ENCODE results near the gene KLHL6. TPM values are rescaled to one million over a fixed set of nuclear protein-coding genes. Genes with fewer than 3 reads are reported as not detected.
"Not testable (repeated sequence)": the region's sequence is repeated elsewhere in the genome, so short reads cannot be mapped to it uniquely, and the experiment has no call there.

KLHL6 gene
- total RNA-seq, 1 donor from 2014 or later = 7.7 TPM

GRCh38 chr3:183532620-183533411, 22.7 kb downstream of the KLHL6 start:
- DNase-seq (ENCODE audit: low read depth, low spot score) = no peak

GRCh38 chr3:183529717-183530116, 25.8 kb downstream of the KLHL6 start:
- DNase-seq (ENCODE audit: low read depth, low spot score) = no peak

- DNase-seq (ENCODE audit: low read depth, low spot score) = no peak
Observed at GRCh38 chr3:183529185-183529584, 26.3 kb downstream of the KLHL6 start.

DNA sequence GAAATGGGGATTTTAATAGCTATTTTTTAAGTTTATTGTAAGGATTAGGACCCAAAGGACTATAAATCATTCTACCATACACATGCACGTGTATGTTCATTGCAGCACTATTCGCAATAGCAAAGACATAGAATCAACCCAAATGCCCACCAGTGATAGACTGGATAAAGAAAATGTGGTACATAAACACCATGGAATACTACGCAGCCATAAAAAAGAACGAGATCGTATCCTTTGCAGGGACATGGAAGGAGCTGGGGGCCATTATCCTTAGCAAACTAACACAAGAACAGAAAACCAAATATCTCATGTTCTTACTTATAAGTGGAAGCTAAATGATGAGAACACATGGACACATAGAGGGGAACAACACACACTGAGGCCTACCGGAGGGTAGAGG, 26.7 kb downstream of the KLHL6 start:
- DNase-seq (ENCODE audit: low read depth, low spot score) = not testable (repeated sequence)

GRCh38 chr3:183527428-183528379, 27.8 kb downstream of the KLHL6 start:
- no peak for DNase-seq (ENCODE audit: low read depth, low spot score)

DNA sequence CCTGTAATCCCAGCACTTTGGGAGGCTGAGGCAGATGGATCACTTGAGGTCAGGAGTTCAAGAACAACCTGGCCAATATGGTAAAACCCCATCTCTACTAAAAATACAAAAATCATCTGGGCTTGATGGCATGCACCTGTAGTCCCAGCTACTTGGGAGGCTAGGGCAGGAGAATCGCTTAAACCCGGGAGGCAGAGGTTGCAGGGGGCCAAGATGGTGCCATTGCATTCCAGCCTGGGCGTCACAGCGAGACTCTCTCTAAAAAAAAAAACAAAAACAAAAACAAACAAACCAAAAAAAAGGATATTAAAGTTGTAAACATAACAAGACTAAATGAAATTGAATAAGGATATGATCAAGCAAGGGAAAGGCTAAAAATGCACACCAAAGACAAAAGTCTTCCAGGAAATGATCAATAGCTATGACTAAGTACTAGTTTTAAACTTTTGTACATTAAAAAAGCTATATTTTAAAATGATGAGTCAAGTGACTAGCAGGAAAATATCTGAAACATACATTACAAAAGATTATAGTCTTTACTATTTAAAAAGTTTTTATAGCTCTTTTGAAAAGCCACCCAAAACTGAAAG, 28.6 kb downstream of the KLHL6 start:
- DNase-seq (ENCODE audit: low read depth, low spot score) = no peak

DNA sequence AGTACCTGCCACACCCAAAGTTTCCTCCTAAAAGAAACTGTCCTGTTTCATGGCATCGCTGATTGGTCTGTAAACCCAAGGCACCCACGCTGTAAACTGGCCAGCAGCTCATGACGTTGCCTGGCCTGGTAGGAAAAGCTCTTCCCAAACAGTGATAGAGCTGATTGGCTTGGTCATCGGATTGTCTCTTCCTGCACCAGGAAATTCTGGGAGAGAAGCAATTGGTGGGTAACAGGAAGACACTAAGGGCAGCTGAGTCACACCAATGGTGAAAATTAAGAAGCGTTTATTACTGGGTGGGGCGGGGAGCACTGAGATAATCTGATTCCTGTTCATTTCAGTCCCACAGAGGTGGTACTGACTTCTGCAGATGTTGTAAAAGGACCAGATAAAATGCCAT, 31.0 kb downstream of the KLHL6 start:
- DNase-seq (ENCODE audit: low read depth, low spot score) = peak; percentile 36

- not testable (repeated sequence) for DNase-seq (ENCODE audit: low read depth, low spot score)
Observed at GRCh38 chr3:183520741-183521556, 34.6 kb downstream of the KLHL6 start.

GRCh38 chr3:183520295-183520694, 35.2 kb downstream of the KLHL6 start:
- not testable (repeated sequence) for DNase-seq (ENCODE audit: low read depth, low spot score)

- DNase-seq (ENCODE audit: low read depth, low spot score) = no peak
Observed at GRCh38 chr3:183519891-183520290, 35.6 kb downstream of the KLHL6 start.

DNA sequence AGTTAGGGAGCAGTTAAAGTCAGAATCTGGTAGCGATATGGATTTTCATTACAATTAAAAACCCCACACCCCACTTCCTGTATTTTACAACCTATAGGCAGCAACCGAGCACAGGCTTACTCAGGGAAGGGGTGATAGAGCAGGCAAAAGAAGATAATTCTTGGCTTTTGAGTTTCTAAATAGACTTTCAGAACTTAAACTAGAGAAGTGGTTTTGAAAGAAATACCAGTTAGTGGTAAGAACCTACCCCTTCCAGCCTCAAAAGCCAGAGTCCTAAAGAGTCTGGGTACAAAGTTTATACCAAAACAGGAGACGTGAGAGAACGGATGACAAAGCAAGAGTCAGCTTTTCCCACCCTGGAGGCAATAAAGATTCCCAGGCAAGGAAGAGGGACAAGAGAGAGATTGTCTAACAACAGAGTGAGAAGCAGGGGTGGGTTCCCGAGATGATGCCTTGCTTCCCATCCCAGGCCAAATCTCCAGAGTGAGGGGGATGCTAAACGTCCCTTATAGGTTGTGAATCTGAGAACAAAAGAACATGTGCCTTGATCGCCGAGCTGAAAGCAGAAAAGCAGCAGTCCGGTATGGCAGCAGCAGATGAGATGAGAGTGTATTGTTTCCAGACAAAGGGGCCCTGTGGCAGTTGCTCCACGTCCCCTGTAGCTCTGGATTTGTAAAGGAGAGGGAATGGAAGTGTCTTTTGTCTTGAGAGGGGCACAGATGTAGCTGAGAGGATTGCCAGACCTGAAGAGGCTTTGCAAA, 36.8 kb downstream of the KLHL6 start:
- DNase-seq (ENCODE audit: low read depth, low spot score) = no peak

DNA sequence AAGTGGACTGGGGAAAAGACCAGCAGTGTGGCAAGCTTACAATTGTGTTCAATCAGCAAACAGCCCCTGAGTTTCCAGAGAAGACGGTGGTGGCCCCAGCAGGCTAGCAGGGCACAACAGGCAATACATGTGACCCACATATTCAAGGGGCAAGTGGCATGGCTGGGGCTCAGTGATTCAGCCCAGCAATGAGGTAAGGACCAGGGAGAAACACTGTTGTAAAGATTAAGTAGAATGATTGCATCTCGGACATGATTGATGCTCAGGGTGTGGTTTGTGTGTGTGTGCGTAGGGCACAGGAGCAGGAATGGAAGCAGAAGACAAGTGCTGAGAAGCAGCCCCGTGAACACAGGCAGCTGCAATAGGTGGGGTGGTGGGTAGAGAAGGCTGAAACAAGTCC, 37.9 kb downstream of the KLHL6 start:
- no peak for DNase-seq (ENCODE audit: low read depth, low spot score)

DNA sequence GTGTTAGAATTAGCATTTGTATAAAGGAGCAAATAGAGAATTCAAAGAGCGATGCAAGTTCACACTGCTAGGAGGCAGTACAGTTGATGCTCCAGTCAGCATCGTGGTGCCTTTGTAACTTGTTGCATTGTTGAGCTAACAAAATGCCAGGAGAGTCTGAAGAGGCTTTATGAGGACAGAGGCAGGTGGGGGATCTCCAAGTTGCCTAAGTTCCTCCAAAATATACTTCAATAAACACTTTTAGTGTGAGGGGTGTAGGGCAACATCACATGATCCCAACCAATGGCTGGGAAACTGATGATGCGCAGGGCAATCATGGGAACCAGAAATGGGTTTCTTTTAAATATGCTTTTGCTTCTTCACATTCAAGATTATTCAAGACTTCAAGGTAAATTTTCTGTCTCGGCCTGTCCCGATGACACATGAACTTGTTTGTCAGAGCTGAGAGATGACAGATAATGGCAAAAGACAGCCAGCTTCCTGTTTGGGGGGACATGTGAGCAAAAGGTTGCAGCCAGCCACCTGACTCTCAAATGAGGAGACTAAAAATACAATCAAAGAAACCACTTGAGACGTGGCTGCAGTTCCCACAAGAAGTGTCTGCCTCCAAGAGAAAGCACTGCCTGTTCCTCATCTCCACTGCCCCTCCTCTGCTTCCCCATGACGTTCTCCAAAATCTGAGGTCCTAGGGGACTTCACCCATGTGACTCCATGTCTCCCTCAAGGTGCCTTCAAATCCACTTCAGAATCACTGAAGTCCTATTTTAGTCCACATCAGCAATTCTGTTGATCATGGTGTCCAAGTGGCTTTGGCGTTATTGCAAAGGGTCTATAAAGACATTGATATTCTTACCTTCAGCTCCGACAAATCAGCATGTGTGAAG, 39.3 kb downstream of the KLHL6 start:
- DNase-seq (ENCODE audit: low read depth, low spot score) = no peak

- DNase-seq (ENCODE audit: low read depth, low spot score) = no peak
Observed at GRCh38 chr3:183514021-183514420, 41.5 kb downstream of the KLHL6 start.

DNA sequence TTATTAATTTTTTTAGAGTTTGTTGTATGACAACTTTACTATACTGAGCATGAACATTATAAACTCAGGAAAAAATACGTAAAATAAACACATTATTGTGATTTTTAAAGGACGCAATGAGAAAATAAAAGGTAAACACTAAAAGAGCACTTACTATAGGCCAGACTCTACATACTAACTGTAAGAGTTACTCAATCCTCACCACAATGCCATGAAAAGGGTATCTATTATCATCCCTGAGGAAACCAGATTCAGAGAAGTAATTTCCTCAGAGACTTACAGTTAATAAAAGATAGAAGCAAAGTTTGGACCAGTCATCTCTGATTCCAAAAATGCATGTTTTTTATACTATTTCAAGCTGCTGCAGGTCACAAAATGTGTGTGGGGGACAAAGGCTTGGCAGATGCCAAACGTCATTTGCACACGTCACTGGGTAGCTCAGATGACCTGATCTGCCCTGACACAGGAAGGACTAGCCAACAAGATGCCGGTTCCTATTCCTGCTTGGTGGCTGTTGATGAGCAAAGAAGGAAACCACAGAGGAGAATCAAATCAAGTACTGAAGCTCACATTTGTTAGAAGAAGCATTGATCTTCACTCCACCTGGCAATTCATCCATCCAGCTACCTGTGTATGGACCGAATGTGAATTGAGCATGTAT, 42.3 kb downstream of the KLHL6 start:
- DNase-seq (ENCODE audit: low read depth, low spot score) = no peak

- DNase-seq (ENCODE audit: low read depth, low spot score) = not testable (repeated sequence)
Observed at GRCh38 chr3:183511286-183512131, 44.0 kb downstream of the KLHL6 start.

GRCh38 chr3:183508821-183509220, 46.7 kb downstream of the KLHL6 start:
- DNase-seq (ENCODE audit: low read depth, low spot score) = no peak

DNA sequence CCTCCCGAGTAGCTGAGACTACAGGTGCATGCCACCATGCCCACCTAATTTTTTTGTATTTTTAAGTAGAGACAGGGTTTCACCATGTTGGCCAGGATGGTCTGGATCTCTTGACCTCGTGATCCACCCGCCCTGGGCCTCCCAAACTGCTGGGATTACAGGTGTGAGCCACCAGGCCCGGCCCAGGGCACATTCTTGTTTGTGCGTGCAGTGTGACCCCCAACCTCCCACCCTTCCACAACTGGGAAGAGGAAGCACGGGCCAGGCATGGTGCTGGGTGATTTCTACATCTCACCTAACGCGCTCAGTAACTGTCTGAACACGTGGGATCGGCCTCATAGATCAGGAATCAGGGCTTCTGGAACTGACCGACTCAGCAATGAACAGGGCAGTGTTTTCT, 48.0 kb downstream of the KLHL6 start:
- no peak for DNase-seq (ENCODE audit: low read depth, low spot score)
